K562 (cell line): ENCODE results near the gene EFNA2. TPM values are rescaled to one million over a fixed set of nuclear protein-coding genes. Genes with fewer than 3 reads are reported as not detected.

Experiments
- ATAC-seq: fragments of 200-7000 bp; cut with Tn5 transposase; 3 replicates; pipeline ENCODE4 v1.9.1; 2020; ENCODE audit warnings: moderate library complexity
- BruUV-seq: library from RNA; stranded (reverse); fragments of 400-500 nt; replicated peaks from 2 replicates; lab custom pipeline; 2021; lab: Mats Ljungman, UMichigan
- CTCF ChIA-PET: fragments of 300-600 bp; formaldehyde crosslinking; extraction: SDS; loops from one replicate; lab custom pipeline; 2021; ENCODE audit warnings: low intra/inter-chr PET ratio; lab: Yijun Ruan, JAX
- POLR2A ChIA-PET: fragments of 300-600, 350-650 bp; sonication (Branson Sonifier 250); formaldehyde crosslinking; extraction: SDS; loops from one replicate; lab custom pipeline; 2021; ENCODE audit warnings: antibody characterized with exemption, inconsistent platforms; lab: Yijun Ruan, JAX
- DNase-seq, 4 experiments: peaks; one replicate each; pipeline versions ENCODE4 v3.0.0 to v3.0.0-alpha.2; 2011 to 2018; ENCODE audit warnings: low spot score in 3 of 4, mixed read lengths in 3 of 4; ENCODE audit errors: extremely low read depth in 1 of 4
- FAIRE-seq: peaks from 2 replicates; lab custom pipeline; 2011; peaks lifted over from hg19 to GRCh38; lab: Jason Lieb, UNC
- H2AFZ ChIP-seq: 2 replicates; pipeline ENCODE4 v1.6.0; 2011; ENCODE audit warnings: low read depth, low read length, control low read depth, inconsistent platforms
- H3K27ac ChIP-seq: fragments of 200-600 bp; 3 replicates; pipeline ENCODE4 v1.8.0; 2011; ENCODE audit warnings: low read depth, mild to moderate bottlenecking, control low read depth, inconsistent platforms, low read length, moderate library complexity, mixed read lengths; ENCODE audit errors: extremely low read depth
- H3K27me3 ChIP-seq, 2 experiments: fragments of 300-600 bp in 1 of 2; 2 replicates in 1 of 2; 3 replicates in 1 of 2; pipeline versions ENCODE4 v1.6.0 to v1.8.0; 2011; ENCODE audit warnings: inconsistent platforms in 2 of 2, low read length in 2 of 2, mild to moderate bottlenecking in 1 of 2, mixed read lengths in 1 of 2, moderate library complexity in 1 of 2; ENCODE audit not compliant: control insufficient read depth in 2 of 2, insufficient read depth in 2 of 2
- H3K36me3 ChIP-seq: fragments of 300-600 bp; 3 replicates; pipeline ENCODE4 v1.8.0; 2011; ENCODE audit warnings: mild to moderate bottlenecking, low read length, inconsistent platforms; ENCODE audit not compliant: control insufficient read depth, insufficient read depth
- H3K4me1 ChIP-seq, 2 experiments: fragments of 200-600 bp in 1 of 2; replicated peaks in 1 of 2; 2 replicates in 1 of 2; 3 replicates in 1 of 2; pipeline versions ENCODE4 v1.5.1 to v1.8.0; 2011; ENCODE audit warnings: inconsistent platforms in 2 of 2, low read length in 2 of 2, mild to moderate bottlenecking in 1 of 2, mixed read lengths in 1 of 2, moderate library complexity in 1 of 2; ENCODE audit not compliant: control insufficient read depth in 2 of 2, insufficient read depth in 2 of 2
- H3K4me2 ChIP-seq: 2 replicates; pipeline ENCODE4 v1.6.1; 2011; ENCODE audit warnings: low read length, control low read depth, inconsistent platforms, mixed read lengths; ENCODE audit not compliant: insufficient read depth
- H3K4me3 ChIP-seq: fragments of 200-600 bp; sonication (generic), shearing (Covaris generic); 2 replicates; pipeline ENCODE4 v1.5.1; 2016; ENCODE audit warnings: control low read depth, inconsistent platforms
- H3K79me2 ChIP-seq: fragments of 200-600 bp; 3 replicates; pipeline ENCODE4 v1.8.0; 2011; ENCODE audit warnings: low read length, inconsistent platforms; ENCODE audit not compliant: control insufficient read depth, insufficient read depth
- H3K9ac ChIP-seq, 2 experiments: 2 replicates each; pipeline versions ENCODE4 v1.6.0 to v1.6.1; 2011; ENCODE audit warnings: low read depth in 2 of 2, low read length in 2 of 2, control low read depth in 1 of 2, inconsistent platforms in 1 of 2, mild to moderate bottlenecking in 1 of 2, mixed read lengths in 1 of 2; ENCODE audit not compliant: insufficient read depth in 1 of 2
- H3K9me1 ChIP-seq: one replicate; pipeline ENCODE4 v1.6.0; 2011; ENCODE audit warnings: inconsistent platforms, mild to moderate bottlenecking, low read length, moderate library complexity; ENCODE audit not compliant: control insufficient read depth, insufficient read depth
- H3K9me3 ChIP-seq: replicated peaks from 2 replicates; pipeline ENCODE4 v1.5.1; 2011; ENCODE audit warnings: low read depth, low read length, inconsistent platforms; ENCODE audit not compliant: control insufficient read depth, insufficient read depth
- H4K20me1 ChIP-seq: replicated peaks from 2 replicates; pipeline ENCODE4 v1.6.1; 2011; ENCODE audit warnings: low read length, inconsistent platforms, mixed read lengths; ENCODE audit not compliant: control insufficient read depth, insufficient read depth
- C11orf30 ChIP-seq: fragments of 450-650 bp; IDR thresholded peaks from 2 replicates; pipeline ENCODE4 v1.6.1; 2016; ENCODE audit warnings: low read depth, mild to moderate bottlenecking
- CEBPG ChIP-seq, 3 experiments: fragments of 200-800 bp in 1 of 3; sonication (Bioruptor generic) in 1 of 3; sonication (generic) in 1 of 3; formaldehyde crosslinking in 1 of 3; IDR thresholded peaks in 2 of 3; conservative IDR thresholded peaks in 1 of 3; 2 replicates each; pipeline versions ENCODE4 v1.6.1 to v1.8.0; 2016 to 2022; ENCODE audit warnings: missing compliant biosample characterization in 2 of 3, missing genetic modification characterization in 2 of 3, mild to moderate bottlenecking in 1 of 3, missing genetic modification reagents in 1 of 3
- CHD2 ChIP-seq: IDR thresholded peaks from 2 replicates; pipeline ENCODE4 v1.6.1; 2011; ENCODE audit warnings: low read depth, low read length
- E2F3 ChIP-seq: fragments of 250-450 bp; sonication (Bioruptor Pico); IDR thresholded peaks from 2 replicates; pipeline ENCODE4 v1.4.0; 2020; ENCODE audit warnings: mild to moderate bottlenecking
- FOS ChIP-seq: IDR thresholded peaks from 3 replicates; pipeline ENCODE4 v1.6.1; 2011; ENCODE audit not compliant: insufficient read length; ENCODE audit errors: extremely low read depth
- FOXK1 ChIP-seq: sonication (generic); formaldehyde crosslinking; IDR thresholded peaks from 2 replicates; pipeline ENCODE4 v1.8.0; 2022; ENCODE audit warnings: missing genetic modification reagents, mild to moderate bottlenecking, borderline replicate concordance
- GTF2A2 ChIP-seq: IDR thresholded peaks from 2 replicates; pipeline ENCODE4 v1.6.1; 2016; ENCODE audit warnings: mild to moderate bottlenecking, missing genetic modification characterization, missing compliant biosample characterization
- HNRNPL ChIP-seq: fragments of 200-400 bp; formaldehyde crosslinking; IDR thresholded peaks from 2 replicates; pipeline ENCODE4 v1.6.1; 2017; ENCODE audit warnings: low read depth, mild to moderate bottlenecking, low read length
- HSF4 ChIP-seq: fragments of 250-450 bp; sonication (Bioruptor Pico); IDR thresholded peaks from 2 replicates; pipeline ENCODE4 v2.1.2; 2022; ENCODE audit warnings: mild to moderate bottlenecking, moderate library complexity, borderline replicate concordance
- KLF16 ChIP-seq: IDR thresholded peaks from 2 replicates; pipeline ENCODE4 v1.6.1; 2016; ENCODE audit warnings: antibody characterized with exemption
- NEUROD1 ChIP-seq: fragments of 150-350 bp; IDR thresholded peaks from 2 replicates; pipeline ENCODE4 v1.6.1; 2014; ENCODE audit warnings: borderline replicate concordance, low read length, low read depth; ENCODE audit not compliant: partially characterized antibody
- NR2C1 ChIP-seq, 2 experiments: fragments of 450-650 bp; IDR thresholded peaks; 2 replicates each; pipeline ENCODE4 v1.6.1; 2017; ENCODE audit warnings: mild to moderate bottlenecking in 2 of 2, antibody characterized with exemption in 1 of 2, inconsistent platforms in 1 of 2, missing compliant biosample characterization in 1 of 2, missing genetic modification characterization in 1 of 2
- RBBP5 ChIP-seq: fragments of 200-600 bp; sonication (generic); IDR thresholded peaks from 2 replicates; pipeline ENCODE4 v1.6.1; 2012; ENCODE audit warnings: borderline replicate concordance, mild to moderate bottlenecking, low read length, control low read depth, inconsistent platforms; ENCODE audit not compliant: insufficient read depth, poor library complexity, severe bottlenecking
- ZKSCAN1 ChIP-seq: fragments of 150-350 bp; IDR thresholded peaks from 2 replicates; pipeline ENCODE4 v1.6.1; 2016; ENCODE audit warnings: low read depth, low read length
- WGBS: fragments of 100-300 bp; shearing (Covaris generic); methylation state at CpG from one replicate; pipeline ENCODE4 v1.1.6; 2016; ENCODE audit warnings: low coverage, mixed read lengths; ENCODE audit not compliant: insufficient coverage; ENCODE audit errors: missing lambda C conversion rate; 5-methylcytosine and 5-hydroxymethylcytosine counted together
- in situ Hi-C: fragments of 300-500 bp; cut with MboI; formaldehyde crosslinking; loops from 4 replicates; pipeline ENCODE4 v1.15.0; 2018; ENCODE audit warnings: inconsistent platforms, mixed read lengths
- intact Hi-C: fragments of 100-400 bp; cut with micrococcal nuclease; formaldehyde crosslinking; loops from 2 replicates; pipeline ENCODE4 v1.14.2; 2022
- polyA plus RNA-seq, 8 experiments: library from polyadenylated mRNA; depleted of rRNA in 4 of 8; stranded (reverse) in 5 of 8; unstranded in 3 of 8; fragments of >200 nt; fragmentation: Nextera tagmentation in 2 of 8; fragmentation: Illumina TruSeq in 1 of 8; extraction: Ambion mirVana in 2 of 8; extraction: Trizol in 1 of 8; gene quantifications; 2 replicates each; pipeline versions ENCODE4 v1.2.1 to v1.2.3, GENCODE V29; 2011 to 2014; ENCODE audit warnings: inconsistent platforms in 1 of 8, missing spikeins in 1 of 8
- total RNA-seq, 7 experiments: library from RNA; depleted of rRNA in 6 of 7; stranded (reverse); fragments of >200 nt in 6 of 7; fragmentation: Illumina TruSeq in 2 of 7; extraction: Trizol in 2 of 7; gene quantifications; 2 replicates each; pipeline versions ENCODE4 v1.2.1 to v1.2.3, GENCODE V29; 2011 to 2021; ENCODE audit warnings: low replicate concordance in 1 of 7
- TF ChIP-seq, protein P1 (sequence below): fragments of 450-650 bp; formaldehyde crosslinking; IDR thresholded peaks from 2 replicates; pipeline ENCODE4 v1.4.0; 2020; ENCODE audit warnings: mild to moderate bottlenecking

EFNA2 gene
- total and polyA plus RNA-seq, 9 of the 15 experiments (the other 6 are each of a cell fraction or from before 2014, with no cell fraction given), result 0.11 to 0.44 (median 0.15) TPM; not detected in 6

DNA sequence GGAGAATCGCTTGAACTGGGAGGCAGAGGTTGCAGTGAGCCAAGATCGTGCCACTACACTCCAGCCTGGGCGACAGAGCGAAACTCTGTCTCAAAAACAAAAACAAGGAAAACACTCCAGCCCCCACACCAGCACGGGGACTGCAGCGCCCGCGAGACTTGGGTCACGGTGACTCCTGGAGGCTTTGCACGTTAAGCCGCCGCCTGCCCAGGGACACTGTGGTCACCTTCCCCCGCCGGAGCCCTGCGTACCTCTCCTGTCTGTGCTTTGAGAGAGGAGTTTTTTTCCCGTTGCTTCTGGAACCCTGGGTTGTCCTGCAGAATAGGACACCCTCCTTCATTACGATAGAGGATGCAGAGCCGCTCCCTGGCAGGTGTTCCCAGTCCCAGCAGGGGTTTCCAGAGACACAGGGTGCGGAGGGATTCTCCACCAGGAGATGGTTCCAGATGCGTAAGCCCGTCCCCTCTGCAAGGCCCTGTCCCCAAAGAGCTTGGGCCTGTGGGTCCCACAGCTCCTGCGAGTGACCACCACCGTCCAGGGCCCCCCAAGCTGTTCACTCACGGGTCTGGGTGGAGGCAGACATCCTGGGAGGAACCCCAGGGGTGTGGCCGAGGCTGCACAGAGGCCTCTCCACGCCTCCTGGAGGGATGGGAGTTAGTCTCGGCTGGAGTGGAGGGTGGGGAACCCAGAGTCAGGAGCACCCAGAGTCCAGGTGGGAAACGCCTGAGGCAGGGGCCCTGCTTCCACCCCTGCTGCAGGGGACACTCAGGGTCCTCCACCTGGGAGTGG is 55.2 kb downstream of the EFNA2 start:
- FAIRE-seq, result no peak
- WGBS, result 25% methylated on average over 28 of the region's 28 CpGs
- BruUV-seq, result no TSS peak

GRCh38 chr19:1343041-1343440 is 57.4 kb downstream of the EFNA2 start:
- POLR2A ChIA-PET, result interaction anchor here (0.6 to 0.8 kb wide), 2 partner anchors 9 to 19 kb away, joined by 3 read pairs; no protein-coding TSS in a partner anchor
- no peak for ATAC-seq
- Histone ChIP-seq H3K27ac (no peak overlapping the region), H3K4me2 (no peak overlapping the region), H3K4me1 (peaks cover 0 to 9% of the 10 kb centered on the region in 2 experiments; a peak in 2 of 5 replicates), H3K9ac (no peak overlapping the region), H4K20me1 (no peaks in the 10 kb centered on the region), H3K36me3 (no peaks in the 10 kb centered on the region), H3K4me3 (no peak overlapping the region), H2AFZ (no peak overlapping the region), H3K27me3 (peaks cover 14 to 21% of the 10 kb centered on the region in 2 experiments), H3K9me3 (no peaks in the 10 kb centered on the region), H3K79me2 (no peaks in the 10 kb centered on the region), H3K9me1 (no peaks in the 10 kb centered on the region)
- DNase-seq, result no peak
- CTCF ChIA-PET, result no interaction called here
- intact Hi-C loops (no loop called here), in situ Hi-C loops (no loop called here)
- no peak for FAIRE-seq
- 4% methylated on average over 7 of the region's 7 CpGs for WGBS
- no TSS peak for BruUV-seq
- TF ChIP-seq HSF4 (CRISPR knock-in tag), result no peak
- TF ChIP-seq NEUROD1, result no peak
- no peak for TF ChIP-seq E2F3 (CRISPR knock-in tag)
- TF ChIP-seq, protein P1, sequence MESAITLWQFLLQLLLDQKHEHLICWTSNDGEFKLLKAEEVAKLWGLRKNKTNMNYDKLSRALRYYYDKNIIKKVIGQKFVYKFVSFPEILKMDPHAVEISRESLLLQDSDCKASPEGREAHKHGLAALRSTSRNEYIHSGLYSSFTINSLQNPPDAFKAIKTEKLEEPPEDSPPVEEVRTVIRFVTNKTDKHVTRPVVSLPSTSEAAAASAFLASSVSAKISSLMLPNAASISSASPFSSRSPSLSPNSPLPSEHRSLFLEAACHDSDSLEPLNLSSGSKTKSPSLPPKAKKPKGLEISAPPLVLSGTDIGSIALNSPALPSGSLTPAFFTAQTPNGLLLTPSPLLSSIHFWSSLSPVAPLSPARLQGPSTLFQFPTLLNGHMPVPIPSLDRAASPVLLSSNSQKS (CRISPR knock-in tag), result no peak
- no peak for TF ChIP-seq HNRNPL
- TF ChIP-seq NR2C1 (IDR thresholded peaks at IDR 0.05), result no peak
- TF ChIP-seq NR2C1 (tag; IDR thresholded peaks at IDR 0.05), result no peak
- TF ChIP-seq C11orf30, result no peak
- no peak for TF ChIP-seq RBBP5
- TF ChIP-seq FOXK1 (CRISPR knock-in tag), result no peak
- no peak for TF ChIP-seq KLF16
- TF ChIP-seq CEBPG (CRISPR knock-in tag; IDR thresholded peaks at IDR 0.05), result no peak
- no peak for TF ChIP-seq CEBPG (tag; conservative IDR thresholded peaks at IDR 0.05 in 1 of 2, IDR thresholded peaks at IDR 0.05 in 1 of 2)

More for the DNA sequence above, 55.2 kb downstream of the EFNA2 start:
- Histone ChIP-seq H3K9ac (peak overlapping the region in 1 of 2 experiments; percentile 82; a peak in 2 of 4 replicates), H3K27me3 (peaks cover 14 to 21% of the 10 kb centered on the region in 2 experiments), H3K4me2 (no peak overlapping the region; the same call in 1 of the 2 replicates), H3K9me1 (no peaks in the 10 kb centered on the region), H4K20me1 (no peaks in the 10 kb centered on the region), H3K9me3 (no peaks in the 10 kb centered on the region), H3K36me3 (no peaks in the 10 kb centered on the region), H3K4me1 (peaks cover 0 to 14% of the 10 kb centered on the region in 2 experiments; a peak in 2 of 5 replicates), H3K27ac (no peak overlapping the region), H3K4me3 (no peak overlapping the region), H3K79me2 (no peaks in the 10 kb centered on the region), H2AFZ (no peak overlapping the region)
- TF ChIP-seq GTF2A2 (no peak), CHD2 (peak; percentile 44; the same call in 1 of the 2 replicates), ZKSCAN1 (no peak), FOS (no peak)
- DNase-seq (no peak), ATAC-seq (peak; percentile 75)
- POLR2A ChIA-PET, result interaction anchor here (0.5 to 1.3 kb wide), 2 partner anchors 12 to 164 kb away, joined by 3 to 4 read pairs; no protein-coding TSS in a partner anchor
- intact Hi-C loops, result no loop called here
- CTCF ChIA-PET, result no interaction called here
- in situ Hi-C loops, result no loop called here
